Activated CD4-positive, alpha-beta T cell treated with anti-CD3 and anti-CD28 coated beads for 1 hour (primary cell): ENCODE data around the gene KCNJ14.

ENCODE experiments used
- DNase-seq: peaks from one replicate; pipeline ENCODE4 v3.0.0-alpha.2; 2020

The KCNJ14 gene

DNA sequence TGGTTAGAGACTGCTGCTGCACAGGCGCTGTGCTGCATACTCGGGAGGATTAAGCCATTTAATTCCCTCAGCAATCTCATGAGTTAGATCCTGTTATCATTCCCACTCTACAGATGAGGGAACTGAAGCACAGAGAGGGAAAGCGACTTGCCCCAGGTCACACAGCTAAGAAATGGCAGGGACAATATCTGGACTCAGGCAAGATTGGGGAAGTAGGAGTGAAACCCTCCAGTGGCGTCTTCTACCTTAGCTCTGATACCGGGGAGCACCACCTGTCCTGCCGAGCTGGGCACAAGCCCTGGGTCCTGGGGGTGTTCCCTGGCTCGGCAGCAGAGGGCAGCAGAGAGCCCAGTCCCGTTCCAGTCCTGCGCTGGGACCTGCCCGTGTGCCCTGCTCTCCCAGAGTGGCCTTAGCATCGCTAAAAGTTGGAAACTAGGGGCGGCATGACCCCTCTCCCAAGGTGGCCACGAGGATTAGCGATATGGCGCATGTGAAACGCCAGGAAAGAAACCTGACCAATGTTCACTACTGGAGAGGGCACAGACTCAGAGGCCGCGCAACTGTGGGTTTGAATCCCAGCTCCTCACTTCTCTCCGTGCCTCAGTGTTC lies 34.3 kb downstream of the KCNJ14 start:
- peak; percentile 65 for DNase-seq

DNA sequence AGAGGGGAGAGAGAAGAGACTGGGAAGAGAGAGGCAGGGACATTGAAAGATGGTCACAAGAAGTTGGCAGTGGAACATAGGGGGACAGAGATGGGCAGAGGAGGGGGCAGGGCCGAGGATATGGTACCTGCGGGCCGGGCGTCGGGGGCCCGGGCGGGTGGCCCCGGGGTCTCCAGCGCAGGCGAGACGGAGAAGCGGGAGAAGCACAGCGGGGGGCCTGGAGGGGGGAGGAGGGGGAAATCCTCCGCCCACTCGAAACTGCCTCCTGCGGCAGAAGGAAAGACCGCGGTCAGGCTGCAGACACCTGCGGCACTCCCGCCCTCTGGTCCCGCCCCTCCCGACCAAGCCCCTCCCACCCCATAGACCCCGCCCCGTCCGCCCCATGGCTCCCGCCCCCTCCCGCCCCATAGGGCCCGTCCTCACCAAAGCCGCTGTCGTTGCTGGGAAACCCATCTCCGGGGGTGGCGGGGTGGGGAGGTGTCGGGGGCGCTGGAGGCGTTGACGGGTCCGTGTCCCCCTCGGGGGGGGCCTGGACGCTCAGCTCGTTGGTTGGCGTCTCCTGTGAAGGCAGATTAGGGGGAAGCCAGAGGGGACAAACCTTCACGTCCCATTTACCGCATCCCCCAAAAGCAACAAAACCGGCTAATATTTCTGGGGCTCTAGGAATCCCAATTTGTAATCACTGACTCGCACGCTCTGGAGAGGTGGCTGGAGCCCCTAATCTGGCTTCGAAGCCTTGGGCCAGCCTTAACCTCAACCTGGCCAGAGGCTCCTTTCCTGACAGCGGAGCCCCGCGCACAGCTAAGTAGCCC lies 35.8 kb downstream of the KCNJ14 start:
- DNase-seq: peak; percentile 38

DNA sequence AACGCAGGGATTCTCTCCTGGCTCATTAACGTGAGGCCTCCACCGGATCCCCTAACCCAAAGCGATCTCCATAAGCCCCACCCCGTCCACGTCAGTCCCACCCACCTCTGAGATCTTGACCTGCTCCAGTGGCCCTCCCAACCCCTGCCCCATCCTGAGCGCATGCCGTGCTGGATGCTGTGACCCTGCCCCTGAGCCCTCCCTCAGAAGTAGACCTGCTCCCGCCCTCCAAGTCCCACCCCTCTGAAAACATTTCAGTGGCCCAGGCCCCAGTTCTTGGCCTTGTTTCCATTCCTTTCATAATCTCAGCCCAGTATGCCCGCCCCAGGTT lies 36.4 kb downstream of the KCNJ14 start:
- DNase-seq: no peak

DNA sequence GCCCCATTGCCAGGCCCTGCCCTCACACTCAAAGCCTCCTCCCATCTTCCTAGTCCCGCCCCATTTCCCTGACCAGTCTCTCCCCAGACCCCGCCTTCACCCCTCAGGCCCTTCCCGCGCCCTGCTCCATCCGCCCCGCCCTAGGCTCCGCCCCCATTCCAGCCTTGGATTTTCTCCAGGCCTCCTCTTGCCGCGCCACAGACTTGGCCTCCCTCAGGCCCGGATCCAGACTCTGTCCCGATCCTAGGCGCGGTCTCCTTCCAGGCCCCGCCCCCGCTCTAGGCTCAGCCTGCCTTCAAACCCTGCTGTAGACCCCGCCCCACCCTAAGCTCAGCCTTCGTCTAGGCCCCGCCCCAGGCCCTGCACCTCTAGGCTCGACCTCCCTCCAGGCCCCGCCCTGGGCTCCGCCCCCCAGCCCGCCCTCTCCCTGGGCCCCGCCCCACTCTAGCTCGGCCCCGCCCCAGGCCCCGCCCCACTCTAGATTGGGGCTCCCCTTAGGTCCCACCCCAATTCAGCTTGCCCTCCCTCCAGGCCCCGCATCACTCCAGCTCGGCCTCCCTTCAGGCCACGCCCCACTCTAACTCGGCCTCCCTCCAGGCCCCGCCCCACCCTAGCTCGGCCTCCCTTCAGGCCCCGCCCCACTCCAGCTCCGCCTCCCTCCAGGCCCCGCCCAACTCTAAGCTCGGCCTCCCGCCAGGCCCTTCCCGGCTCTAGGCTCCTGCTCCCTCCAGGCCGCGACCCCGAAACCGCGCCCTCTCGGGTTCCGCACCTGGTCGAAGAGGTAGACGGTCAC lies 37.7 kb downstream of the KCNJ14 start:
- peak; percentile 69 for DNase-seq

DNA sequence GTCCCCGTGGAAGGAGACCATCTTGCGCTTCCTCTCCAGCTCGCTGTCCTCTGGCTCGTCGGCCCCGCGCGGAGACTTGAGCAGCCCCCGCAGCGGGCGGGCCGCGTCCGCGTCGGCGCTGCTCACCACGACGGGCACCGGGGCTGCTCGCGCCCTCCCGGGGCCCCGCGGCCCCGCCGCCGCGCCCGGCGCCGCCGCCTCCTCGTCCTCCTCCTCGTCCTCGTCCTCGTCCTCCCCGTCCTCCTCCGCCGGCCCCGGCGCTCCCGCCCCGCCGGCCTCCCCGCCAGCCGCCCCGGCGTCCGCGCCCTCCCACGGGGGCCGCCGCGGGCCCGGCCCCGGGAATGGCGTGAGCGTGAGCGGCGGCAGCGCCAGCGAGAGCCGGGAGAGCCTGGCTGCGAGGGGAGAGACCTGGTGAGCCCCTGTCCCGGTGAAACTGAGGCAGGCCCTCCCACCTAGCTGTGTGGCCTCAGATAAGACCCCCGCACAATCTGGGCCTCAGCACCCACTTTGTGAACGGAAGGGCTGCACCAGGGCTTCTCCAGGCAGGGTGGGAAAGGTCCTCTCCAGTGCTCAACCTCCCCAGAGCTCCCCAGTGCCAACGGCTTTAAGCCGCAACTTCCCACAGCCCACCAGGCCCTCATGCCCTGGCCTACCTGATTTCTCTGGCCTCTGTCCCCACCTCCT lies 38.5 kb downstream of the KCNJ14 start:
- no peak for DNase-seq

DNA sequence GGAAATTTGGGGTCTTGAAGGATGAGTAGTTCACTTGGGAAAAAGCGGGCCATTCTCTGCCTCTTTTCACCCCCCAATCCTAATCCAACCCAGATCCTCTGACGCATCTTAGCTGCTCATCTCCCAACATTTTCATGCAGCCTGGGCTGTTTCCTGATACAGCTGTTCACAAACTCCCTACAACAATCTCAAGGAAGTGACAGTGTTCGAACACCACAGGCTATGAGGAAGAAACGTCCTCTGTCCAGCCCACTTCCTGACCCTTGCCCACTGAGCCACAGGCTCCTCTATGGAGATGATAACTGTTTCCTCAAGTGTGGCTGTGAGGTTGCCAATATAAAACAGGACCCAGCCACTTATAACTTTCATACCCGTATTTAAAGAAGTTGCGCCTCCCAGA lies 40.0 kb downstream of the KCNJ14 start:
- DNase-seq: no peak

DNA sequence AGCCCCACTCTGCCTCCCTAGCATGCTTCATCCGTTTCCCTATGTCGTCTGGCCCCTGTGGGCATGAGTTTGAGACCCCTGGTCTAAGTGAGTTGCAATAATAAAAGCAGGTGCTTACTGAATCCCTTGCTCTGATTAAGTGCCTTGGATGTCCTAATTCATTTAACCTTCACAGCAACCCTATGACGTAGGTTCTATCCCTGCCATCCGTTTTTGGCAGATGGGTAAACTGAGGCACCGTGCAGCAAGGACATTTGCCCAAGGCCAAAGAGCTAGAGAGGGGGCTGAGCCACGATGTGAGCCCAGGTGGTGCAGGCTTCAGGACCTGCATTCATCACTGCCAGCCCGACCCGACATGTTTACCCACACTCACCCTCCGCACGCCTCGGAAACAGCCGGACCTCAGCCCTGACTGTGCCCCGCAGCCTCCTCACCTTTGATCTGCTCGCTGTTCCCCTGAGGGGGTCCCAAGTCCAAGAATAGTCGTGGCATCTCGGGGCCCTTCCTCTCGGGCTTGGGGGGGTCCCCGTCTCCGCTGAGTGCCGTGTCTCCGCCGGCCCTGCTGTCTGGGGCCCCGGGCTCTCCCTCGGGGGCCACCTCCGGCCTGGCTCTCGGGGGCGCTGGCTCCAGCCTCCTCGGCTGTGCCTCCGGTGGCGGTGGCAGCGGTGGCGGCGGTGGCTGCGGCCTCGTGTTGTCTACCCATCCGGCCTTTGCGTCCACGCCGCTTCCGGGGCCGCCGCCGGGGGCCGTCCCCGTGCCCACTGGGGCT lies 41.8 kb downstream of the KCNJ14 start:
- DNase-seq: no peak

DNA sequence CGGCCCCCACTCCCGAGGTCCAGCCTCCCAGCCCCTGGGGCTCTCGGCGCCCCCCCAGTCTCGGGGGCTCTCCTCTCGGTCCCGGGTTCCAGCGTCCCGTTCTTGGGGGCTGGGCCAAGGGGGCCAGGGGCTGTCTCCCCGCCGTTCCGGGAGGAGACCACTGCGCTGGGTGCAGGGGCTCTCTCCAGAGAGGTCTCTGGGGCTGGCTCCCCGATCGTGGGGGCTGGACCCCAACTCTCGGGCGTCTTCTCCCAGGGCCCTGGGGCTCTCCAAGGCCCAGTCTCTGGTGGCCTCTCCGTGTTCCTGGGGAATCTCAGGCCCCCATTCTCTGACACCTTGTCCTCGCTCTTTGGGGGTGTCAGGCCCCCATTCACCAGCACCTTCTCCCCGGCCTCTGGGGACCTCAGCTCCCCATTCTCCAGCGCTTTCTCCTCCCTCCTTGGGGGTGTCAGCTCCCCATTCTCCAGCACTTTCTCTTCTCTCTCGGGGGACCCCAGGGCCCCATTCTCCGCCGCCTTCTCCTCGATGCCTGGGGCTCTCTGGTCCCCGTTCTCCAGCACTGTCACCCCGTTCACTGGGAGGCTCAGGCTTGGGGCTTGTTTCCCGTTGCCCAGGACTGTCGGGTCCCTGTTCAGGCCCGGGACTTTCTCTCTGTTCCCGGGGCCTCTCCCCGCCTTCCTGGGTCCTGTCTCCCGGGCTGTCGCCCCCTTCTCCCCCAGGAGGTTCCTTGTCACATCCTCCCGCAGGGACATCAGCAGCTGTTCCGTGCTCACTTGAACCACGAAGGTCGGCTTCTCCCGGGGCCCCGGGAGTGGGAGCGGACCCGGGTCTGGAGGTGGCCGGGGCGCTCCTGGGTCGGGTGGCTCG lies 42.6 kb downstream of the KCNJ14 start:
- no peak for DNase-seq

DNA sequence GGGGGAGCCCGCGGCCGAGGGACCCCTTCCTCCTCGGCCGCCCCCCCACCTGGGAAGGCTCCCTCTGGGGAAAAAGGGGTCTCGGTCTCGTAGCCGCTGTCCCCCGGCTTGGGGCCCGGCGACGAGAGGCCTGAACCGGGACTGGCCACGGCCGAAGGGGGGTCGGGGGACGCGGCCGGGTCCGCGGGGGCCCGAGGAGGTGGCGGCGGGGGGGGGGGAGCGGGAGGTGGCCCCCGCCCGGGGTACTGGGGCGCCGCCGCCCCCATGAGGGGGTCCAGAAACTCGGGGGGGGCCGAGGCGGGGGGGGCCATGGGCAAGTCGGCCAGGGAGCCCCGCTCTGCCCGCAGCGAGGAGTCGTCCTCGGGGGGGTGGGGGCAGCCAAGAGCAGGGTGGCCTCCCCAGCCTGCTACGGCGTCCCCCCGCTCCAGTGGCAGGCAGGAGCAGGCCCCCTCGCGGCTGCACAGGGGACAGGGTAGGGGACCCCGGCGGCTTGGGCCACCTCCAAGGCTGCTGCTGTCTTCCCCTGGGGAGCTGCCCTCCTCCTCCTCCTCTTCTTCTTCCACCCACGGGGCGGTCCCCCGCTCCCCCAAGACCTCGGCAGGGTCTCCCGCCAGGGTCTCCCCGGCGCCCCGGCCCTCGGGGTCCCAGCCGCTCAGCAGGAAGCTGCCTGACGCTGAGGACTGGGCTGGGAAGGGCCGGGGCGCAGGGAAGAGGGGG lies 43.4 kb downstream of the KCNJ14 start:
- no peak for DNase-seq

DNA sequence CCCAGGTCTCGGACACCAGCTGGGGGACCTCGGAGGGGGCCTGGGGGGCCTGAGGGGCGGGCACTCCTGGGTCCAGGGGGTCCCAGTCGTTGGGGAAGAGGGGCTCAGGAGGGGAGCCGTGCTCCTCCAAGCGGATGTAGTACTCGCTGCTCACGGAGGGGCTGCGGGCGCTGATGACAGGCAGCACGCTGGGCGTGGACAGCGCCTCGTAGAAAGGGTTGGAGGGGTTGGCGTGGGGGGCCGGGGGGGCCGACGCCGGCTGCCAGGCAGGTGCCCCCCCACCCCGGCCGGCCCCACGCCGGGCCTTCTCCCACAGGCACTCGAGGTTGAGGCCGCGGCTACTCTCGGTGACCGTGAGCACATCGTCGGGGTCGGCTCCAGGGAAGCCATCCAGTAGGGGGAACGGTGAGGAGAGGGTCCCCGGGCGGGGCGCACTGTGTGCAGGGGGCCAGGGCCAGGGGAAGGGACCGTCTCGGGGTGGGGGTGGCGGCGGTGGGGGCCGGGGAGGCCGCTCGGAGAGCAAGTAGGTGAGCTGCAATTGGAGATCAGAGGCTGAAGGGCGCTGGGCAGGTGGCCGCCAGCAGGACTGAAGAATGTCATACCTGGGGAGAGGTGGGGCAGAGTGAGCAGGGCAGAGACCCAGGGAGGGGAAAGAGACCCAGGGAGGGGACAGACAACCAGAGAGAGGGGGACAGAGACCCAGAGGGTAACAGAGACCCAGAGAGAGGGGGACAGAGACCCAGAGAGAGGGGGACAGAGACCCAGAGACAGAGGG lies 44.1 kb downstream of the KCNJ14 start:
- no peak for DNase-seq

DNA sequence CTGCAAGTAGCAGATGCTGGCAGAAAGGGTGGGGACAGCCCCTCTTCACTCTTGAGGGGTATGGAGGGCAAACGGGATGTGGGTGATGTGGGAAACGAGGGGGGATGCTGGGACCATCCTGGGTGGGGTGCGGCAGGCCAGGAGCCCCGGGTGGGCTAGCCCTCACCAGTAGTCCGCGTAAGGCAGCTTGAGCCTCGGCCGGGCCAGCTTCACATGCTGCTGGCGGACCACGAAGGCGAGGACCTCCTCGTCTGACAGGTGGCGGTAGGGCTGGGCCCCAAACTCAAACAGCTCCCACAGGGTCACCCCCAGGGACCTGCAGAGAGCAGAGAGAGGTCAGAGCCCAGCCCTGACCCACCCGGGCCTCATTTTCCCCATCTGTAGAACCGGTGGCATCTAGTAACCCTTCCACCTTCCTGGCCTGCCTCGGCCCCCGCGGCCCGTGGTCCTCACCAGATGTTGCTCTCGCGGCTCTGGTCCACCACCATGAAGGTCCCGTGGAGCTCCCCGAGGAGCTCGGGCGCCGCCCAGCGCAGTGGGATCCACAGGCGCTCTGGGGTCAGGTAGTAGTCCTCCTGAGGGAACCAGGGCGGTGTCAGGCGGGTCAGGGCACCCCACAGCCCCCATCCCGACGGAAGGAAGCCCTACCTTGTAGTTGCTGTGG lies 45.6 kb downstream of the KCNJ14 start:
- no peak for DNase-seq

DNA sequence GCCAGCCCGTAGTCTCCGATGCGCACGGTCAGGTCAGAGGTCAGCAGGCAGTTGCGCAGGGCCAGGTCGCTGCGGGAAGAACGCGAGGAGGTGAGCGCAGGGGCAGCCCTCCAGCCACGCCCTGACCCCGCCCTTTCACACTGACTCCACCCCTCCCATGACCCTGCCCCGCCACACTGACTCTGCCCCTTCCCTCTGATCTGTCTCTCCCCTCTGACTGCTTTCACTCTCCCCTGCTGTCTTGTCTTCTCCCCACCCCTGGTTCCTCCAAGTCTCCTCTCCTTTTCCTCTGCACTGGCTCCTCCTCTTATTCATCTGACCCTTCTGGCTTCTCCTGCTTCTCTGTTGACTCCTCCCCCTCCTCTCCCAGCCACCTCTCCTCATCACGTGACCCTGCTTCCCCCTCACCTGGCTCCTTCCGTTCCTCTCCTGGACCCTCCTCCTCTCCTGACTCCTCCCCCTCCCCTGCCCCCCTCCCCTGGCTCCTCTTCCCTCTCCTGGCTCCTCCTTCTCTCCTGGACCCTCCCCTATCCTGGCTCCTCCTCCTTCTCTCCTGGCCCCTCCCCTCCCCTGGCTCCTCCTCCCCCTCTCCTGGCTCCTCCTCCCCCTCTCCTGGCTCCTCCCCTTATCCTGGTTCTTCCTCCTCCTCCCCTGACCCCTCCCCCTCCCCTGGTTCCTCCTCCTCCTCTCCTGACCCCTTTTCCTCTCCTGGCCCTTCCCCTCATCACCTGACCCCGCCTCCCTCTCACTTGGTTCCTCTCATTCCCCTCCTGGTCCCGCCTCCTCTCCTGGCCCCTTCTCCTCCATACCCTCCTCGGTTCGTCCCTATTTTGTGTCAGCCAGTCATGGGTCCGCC lies 46.3 kb downstream of the KCNJ14 start:
- DNase-seq: peak; percentile 66

DNA sequence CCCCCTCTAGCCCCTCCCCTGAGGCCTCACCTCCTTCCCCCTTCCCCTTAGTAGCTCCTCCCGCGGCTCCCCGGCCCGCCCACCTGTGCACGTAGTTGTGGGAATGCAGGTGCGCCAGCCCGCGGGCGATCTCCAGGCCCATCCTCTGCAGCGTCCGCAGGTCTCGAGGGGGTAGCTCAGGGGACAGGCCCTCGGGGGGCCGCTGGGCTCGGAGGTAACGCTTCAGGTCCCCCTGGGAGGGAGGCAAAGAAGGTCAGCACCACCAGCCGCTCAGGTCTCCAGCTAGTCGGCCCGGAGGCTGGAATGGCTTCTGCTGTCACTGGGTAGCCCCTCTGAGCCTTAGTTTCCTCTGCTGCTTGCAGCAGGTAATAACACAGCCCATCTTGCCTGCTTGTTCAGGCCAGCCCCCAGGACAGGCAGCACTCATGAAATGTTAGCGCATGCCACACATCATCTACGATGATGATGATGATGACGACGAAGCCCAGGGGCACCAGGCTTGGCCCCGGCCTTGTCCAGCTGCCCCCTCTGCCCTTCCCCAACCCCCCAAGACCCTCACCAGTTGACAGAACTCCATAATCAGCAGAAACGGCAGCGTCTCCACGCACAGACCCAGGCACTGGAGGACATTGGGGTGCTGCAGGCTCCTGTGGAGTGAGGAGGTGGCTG lies 47.1 kb downstream of the KCNJ14 start:
- no peak for DNase-seq

DNA sequence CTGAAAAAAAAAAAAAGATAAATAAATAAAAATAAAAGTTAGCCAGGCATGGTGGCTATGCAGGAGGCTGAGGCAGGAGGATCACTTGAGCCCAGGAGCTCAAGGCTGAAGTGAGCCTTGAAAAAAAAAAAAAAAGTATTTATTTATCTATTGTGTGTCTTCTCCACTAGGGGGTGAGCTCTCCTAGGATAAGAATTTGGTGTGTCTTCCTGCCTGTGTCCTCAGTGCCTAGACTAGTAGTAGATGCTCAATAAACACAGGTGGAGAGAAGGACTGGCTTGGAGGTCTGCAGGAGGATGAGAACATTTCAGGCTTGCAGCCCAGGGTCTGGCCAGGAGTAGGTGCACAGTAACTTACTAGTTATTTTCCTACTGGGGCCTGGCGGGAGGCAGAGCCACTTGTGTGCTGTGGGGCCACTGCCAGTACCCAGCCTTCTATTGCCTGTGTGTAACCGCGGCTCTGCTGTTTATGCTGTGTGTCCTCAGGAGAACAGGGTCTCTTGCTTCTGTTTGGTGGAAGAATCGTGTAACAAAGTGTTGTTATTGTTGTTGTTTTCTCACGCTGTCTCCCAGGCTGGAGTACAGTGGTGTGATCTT lies 50.9 kb downstream of the KCNJ14 start:
- DNase-seq: no peak

DNA sequence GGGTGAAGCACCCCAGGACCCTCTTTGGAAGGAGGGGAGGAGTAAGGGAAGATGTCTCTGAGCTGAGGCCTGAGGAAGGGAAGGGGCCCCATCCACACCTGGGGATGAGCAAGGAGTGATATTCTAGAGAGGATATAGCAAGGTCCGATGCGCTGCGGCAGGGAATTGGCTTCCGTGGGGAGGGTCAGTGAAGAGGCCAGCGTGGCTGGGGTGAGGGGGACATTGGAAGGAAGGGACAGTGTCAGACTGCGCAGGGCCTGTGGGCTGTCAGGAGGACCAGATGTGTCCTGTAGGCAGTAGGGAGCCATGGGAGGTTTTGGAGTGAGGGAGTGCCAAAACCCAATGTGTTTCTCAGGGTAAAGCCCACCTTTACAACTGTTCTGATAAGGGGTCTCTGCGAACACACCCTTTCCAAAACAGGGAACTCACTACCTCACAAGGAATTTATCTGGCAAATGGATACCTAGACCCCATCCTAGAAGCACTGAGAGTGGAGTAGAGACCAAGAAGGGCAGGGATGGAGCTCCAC lies 52.6 kb downstream of the KCNJ14 start:
- no peak for DNase-seq

DNA sequence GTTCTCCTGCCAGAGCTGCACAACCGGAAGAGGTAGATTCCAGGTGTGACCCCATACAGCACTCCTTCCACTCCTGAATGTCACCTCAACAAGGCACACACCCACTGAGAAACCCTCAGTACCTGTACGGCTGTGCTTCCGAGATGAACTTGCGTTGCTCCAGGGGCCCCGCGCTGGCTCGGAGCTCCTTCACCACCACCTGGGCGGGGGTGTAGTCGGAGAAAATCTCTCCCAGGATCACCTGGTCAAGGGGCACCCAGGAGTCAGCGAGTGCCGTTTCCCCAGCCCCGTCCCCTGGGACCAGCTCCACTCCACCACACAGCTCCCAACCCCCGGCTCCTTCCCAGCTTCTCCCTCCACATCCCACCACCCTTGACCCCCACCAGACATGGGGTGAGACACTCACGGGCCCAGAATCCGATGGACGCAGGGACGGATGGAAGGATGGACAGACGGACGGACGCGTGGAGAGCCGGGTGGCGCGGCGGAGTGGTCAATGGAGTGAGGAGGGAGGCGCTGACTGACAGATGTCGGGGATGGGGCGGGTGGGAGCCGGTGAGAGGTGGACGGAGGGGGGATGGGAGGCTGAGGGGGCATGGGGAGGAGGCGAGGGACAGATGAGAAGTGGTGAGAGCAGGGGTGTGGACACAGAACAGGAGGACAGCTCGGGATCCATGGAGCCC lies 53.5 kb downstream of the KCNJ14 start:
- DNase-seq: no peak
